Globus pallidus (tissue), 1 donor: ENCODE results near the gene PRLR.

Experiments used
- DNase-seq: peaks from one replicate; pipeline ENCODE4 v3.0.0-alpha.2; 2015; ENCODE audit warnings: low spot score

The PRLR gene

DNA sequence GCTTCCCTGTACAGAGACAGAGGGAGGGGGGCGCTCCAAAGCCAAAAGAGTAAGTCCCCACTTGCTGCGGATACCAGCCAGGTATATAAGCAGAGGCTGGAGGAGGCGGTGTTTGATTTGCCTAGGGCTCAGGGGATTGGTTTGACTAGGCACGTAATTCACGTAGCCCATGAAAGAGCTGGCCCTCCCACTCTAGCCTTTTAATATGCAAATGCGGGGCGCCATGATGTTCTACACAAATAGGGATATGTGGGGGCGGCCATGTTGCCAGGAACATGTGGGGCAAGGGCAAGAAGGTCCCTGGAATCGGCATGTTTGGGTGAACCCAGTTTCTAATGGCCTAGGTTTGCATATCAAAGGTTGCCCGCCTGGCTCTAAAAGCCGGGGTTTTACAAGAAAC, 3.3 kb upstream of the PRLR start:
- no peak for DNase-seq

- DNase-seq, result no peak
These were observed 2.8 kb upstream of the PRLR start for GRCh38 chr5:35233121-35233520.

DNA sequence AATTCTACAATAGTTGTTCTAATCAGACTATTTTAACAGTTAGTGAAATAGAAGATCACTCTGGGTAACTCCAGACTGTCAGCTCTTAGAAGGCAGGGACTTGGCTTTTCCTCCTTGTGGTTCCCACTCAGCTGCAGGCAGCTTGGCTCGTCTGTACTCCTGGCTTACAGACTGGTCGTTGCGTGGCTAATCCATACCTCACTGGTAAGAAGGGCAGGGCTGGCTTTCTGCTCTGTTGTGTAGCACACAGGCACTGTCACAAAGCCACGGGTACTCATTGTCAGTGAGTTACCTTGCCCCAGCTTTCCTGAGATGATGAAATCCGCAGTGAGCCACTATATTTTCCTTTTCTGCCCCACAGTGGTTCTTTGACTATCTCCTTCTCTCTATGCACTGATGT, 1.8 kb upstream of the PRLR start:
- DNase-seq, result no peak

DNA sequence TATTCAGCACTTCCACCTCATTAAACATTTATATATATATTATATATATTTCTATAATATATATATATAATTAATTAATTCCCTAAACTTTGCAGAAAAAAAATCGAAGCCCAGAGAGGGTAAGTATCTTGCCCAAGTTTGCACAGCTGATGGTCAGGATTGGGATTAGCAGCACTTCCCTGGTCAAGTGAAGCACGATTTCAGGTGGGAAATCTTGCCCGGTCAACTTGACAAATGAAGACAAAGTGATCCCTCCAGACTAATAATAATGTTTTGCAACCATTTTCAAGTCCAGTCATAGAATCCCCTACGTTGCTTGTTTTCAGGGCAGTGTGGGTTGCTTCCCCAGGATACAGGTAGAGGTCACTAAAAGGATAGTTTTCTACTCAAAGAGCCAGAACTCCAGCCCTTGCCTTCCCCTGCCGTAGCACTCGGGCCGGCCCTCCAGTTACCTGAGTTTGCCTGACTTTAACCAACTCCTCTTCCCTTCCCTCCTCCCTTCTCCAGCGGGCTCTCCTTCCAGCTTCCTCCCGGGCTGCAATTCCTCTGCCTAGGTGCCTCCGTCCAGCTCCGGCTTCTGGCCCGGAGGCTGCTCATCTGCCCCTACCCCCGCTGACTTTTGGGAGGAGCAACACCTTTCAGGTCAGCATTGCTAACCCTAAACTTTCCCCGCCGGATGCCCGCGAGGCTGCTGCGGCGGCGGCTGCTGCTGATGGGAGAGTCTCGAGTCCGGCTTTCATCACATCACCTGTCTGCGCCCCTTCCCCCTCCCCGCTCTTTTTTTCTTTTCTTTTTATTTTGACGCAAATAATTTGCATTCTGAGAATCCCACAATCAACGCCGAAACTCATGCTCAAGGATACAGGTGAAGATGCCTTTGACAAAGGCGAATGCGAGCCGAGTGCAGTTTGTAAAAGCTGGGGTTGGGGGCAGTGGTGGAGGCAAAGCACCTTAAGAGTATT, 930 bp downstream of the PRLR start:
- no peak for DNase-seq

DNA sequence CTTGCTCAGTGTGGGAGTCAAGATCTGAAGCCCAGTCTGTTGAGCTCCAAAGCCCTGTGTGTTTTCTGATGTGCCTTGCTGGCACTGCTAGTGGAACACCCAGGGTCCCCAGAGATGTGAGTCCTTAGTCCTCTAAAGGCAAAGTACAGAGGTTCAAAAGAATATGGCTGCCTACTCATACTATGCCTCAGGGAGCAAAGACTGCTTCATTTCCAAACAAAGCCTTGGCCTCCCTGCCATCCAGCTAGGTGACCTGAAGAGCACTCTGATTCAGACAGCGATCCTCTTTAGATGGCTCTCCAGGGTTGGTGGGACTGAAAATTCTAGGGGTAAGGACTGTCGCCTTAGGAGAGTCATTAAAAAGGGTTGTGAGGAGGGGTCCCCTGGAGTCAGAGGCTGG, 2.0 kb downstream of the PRLR start:
- DNase-seq, result no peak

GRCh38 chr5:35227720-35228119, 2.6 kb downstream of the PRLR start:
- DNase-seq, result no peak

DNA sequence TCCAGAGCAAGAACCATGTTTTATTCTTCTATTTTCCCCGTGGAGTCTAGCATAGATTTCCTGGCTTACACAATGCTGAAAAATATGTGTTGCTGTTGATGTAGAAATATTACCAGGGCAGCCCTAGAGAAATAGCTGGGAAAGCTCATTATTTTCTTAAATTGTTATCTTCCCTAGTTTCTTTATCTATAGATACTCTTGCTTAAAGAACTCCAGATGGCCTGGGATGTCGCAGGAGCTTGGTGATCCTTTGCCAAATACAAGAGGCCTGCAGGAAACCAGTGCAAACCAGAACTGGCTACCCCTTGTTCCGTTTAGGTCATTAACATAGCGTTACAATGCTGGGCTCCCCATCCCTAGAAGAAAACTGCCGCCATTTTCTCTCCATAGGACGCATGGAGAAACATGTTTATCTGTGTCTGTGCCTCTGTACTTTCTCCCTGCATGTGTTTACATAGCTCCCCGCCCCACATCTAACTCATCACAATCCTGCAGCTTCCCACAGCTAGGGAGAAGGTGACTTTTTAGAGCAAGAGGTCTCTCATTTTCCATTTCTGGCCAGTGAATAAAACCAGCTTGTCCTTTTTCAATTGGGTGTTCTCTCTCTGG, 6.4 kb downstream of the PRLR start:
- no peak for DNase-seq

- DNase-seq, result no peak
These were observed 9.3 kb downstream of the PRLR start for GRCh38 chr5:35220967-35221366.

DNA sequence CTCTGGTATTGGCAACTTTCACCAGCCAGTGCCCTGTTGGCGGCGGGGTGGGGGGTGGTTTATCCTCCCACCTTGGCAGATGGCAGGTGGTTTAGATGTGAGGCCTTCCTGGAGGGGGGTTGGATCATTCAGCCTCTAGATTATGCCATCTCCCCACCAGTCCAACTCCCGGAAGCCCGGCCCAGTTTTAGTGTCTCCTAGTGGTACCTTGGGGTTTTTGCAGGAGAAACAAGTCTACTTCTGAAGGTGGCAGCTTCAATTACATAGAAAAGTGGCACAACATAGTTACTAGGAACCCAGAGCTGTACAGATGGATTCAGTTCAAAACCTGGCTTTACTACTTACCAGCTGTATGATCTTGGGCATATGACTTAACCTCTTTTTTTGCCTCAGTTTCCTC, 11.3 kb downstream of the PRLR start:
- DNase-seq, result no peak

DNA sequence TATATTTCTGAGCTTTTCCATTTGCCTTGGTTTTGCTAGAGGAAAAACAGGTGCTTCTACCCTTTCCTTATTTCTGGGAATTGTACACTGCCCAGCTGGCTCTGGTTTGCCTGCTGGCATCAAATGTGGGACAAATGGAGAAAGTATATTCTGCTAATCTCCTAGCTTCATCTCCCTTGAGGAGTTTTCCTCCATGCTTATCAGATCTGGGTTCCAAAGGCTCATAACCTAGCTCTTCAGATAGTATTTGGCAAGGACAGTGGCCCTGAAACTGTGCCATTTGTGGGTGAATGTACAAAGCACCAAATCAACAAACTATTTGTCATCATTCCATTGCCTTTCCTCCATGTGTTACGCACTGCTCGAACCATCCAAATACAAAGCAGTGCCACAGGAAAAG, 16.2 kb downstream of the PRLR start:
- DNase-seq, result no peak

- DNase-seq, result no peak
These were observed 16.7 kb downstream of the PRLR start for GRCh38 chr5:35213608-35214007.

DNA sequence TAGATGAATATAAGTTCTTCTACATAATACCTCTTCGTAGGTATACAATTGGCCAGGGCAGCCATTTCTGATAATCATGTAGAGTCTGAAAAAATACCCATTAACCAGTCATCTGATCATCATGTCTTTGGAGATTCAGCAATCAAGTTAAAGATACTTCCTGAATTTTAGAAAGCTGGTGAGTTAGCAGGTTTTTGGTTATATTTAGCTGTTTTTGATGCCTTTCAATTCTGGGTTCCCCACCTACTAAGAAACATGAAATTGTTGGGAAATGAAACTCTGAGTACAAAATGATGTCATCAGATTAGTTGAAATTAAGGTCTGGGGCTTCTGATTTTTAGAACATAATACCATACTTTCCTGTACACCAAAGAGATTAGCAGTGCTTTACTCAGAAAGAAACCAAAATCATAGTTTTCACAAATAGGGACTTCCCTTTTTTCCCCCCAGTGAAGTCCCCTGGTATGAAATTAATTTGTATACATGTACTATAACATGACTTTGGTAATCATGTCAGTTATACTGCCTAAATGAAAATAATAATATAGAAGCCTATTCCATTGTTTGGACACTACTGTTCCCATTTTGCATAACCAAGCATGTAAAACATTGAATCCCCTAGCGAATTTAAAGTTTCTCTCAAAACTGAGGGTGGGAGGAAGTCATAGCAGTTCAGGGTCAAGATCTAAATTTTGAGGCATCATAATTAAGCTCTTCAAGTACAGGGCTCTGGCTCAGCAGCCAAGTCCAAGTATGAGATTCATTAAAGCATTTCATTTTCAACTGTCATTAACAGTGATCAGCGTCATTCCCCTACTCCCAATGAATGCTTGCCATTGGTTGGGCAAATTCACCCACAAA, 17.9 kb downstream of the PRLR start:
- DNase-seq, result no peak

DNA sequence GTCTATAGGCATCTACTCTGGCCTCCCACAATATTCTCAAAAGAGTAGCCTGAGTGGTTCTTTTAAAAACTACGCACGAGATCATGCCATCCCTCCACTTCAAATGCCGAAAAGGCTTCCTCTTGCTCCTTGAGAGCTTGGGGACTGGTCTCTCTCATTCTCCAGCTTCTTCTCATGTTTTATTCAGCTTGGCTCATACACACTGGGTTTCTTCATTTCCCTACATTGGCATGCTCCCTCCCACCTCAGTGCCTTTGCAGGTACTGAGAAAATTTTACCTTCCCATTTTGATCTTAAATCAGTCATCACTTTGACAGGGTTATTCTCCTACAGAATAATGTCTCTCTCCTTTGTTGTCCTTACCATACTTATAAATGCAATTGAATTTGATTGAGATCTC, 20.4 kb downstream of the PRLR start:
- DNase-seq, result no peak

GRCh38 chr5:35205606-35206005, 24.7 kb downstream of the PRLR start:
- DNase-seq, result no peak

DNA sequence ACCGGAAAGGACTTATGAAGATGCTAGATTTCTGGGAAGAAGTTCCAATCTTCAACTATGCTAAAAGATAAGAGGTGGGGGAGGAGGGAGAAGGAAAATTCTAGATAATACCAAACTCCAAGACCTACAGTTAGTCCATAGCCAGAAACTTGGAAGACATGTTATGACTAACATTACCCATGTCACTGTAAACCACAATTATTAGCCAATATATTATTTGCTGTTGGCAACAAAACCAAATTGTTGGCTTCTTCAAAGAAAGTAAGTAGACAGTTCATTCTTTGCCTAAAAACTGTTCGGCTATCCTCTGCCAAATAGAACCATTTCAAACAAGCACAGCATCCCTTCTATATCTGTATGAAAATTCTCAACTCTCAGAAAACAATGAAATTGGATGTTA, 25.1 kb downstream of the PRLR start:
- DNase-seq, result no peak

GRCh38 chr5:35203403-35203802, 26.9 kb downstream of the PRLR start:
- DNase-seq, result no peak

- peak; percentile 16 for DNase-seq
These were observed 27.8 kb downstream of the PRLR start for GRCh38 chr5:35202319-35203111.

DNA sequence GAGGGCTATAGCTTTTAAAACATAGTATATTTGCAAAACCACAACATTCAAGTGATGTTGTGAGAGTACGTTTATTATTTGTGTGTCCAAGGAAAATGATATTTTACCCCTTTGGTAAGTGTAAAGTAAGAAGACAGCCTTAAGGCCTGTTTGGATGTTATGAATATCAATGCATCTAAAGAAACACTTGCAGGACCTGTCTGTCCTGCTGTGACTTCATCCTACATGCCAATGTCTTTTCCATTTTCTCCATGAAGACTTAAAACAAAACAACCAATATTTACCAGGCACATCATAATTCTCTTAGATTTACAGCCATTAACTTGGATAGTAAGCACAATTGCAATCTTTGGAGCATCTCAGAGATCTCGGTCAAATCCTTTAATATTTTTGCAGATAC, 29.0 kb downstream of the PRLR start:
- no peak for DNase-seq

DNA sequence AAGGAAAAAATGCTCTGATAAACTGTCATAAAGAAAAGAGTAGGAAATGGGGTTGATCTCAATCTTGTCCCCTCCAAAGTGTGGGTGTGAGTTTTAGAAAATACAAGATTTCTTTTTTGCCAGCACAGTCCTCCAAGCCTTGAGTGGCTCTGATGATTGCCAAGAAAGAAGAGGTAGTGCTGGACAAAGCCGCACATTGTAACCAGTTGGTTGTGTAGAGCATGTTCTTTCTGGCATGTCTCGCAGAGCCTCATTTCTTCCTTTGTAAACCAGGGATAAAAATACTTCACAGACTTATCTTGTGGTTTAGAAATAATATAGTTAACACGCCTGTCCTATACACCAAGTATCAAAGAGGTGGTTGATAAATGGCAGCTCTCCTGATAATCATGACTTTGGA, 30.4 kb downstream of the PRLR start:
- no peak for DNase-seq

GRCh38 chr5:35198686-35199085, 31.6 kb downstream of the PRLR start:
- no peak for DNase-seq

DNA sequence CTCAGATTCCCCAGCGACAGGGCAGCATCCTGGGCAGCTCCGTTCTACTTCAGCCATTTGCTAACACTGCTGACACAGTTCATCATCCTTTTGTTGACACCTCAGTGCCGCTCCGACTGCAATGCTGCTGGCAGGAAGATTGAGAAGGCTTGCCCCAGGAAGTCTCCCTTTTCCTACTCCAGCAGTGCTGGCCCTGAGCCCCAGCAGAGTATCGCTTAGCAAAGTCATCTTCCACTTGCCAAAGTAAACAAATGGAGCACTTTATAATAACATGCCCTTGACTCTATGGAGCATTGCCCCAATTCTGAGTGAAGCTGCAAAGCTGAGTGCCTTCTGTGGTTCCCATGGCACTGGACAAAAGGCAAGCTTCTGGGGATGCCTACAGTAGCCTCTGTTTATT, 32.2 kb downstream of the PRLR start:
- DNase-seq, result no peak

DNA sequence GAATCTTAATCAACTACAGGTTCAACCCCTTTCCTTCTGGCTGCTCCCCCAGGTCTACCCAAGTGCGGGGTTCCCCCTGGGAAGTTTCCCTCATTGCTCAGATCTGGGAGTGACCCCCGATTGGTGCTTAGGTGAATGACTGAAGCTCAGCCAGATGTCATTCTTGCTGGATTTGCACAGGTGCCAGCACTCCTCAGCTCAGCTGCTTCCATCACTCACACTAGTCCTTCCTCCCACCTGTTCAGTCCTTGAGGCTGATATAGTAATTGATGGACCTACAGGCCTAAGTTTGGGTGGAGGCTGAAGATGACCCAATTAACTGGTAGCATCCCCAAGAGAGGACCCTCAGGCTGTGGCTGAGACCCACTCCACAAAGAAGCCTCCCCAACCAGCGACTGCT, 32.9 kb downstream of the PRLR start:
- DNase-seq, result no peak
